Activated CD4-positive, alpha-beta T cell treated with anti-CD3 and anti-CD28 coated beads for 24 hours (primary cell): ENCODE data around the gene GNLY.

Experiments
- DNase-seq, 2 donors: peaks; one replicate each; pipeline ENCODE4 v3.0.0-alpha.2; 2020; ENCODE audit warnings: low read depth in 2 of 2

Gene GNLY

GRCh38 chr2:85744741-85745601, 50.8 kb downstream of the GNLY start:
- no peak for DNase-seq

GRCh38 chr2:85745619-85746018, 51.5 kb downstream of the GNLY start:
- DNase-seq, result no peak

GRCh38 chr2:85746321-85747004, 52.3 kb downstream of the GNLY start:
- DNase-seq, result no peak

GRCh38 chr2:85747441-85747840, 53.3 kb downstream of the GNLY start:
- no peak for DNase-seq

GRCh38 chr2:85748039-85748734, 54.0 kb downstream of the GNLY start:
- no peak for DNase-seq
